ENCODE data around the gene C20orf144. TPM values are rescaled to one million over a fixed set of nuclear protein-coding genes. Genes with fewer than 3 reads are reported as not detected.

Gene C20orf144
- total RNA-seq, 4 donors from 2014 or later: not detected

DNA sequence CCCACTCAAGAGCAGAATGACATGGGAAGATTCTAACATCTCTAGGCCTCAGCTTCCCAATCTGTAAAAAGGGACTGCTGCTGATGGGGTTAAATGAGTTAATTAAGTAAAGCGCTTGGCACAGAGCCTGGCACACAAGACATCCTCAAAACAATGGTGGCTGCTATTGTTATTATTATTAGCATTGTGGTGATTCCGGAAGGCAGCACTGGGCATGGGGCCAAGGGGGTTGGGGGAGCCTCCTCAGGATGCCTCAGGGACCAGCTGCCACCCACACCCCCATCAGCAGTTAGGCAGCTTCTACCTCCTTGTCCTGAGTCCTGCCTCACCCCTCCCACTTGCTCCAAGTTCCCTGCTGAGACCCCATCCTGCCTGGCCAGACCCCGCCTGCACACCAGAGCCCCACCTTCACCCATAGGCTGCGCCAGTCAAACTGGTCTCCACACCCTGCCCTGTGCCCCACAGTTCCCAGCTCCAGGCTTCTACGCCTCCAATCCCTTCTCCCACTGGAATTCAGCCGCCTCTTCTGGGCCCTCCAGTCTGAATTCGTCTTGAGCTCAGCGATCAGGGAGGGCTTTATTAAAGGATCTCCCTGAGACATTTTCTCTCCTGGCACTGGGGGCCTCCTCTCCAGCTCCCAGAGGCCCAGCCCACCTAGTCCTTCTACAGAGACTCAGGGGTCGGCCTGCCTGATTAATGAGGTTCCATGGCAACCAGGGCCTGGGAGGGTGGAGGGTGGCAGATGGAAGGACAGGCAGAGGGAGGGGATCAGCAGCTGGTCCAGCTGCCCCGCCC, 22.6 kb downstream of the C20orf144 start:
- Histone ChIP-seq H3K4me3 (no peak overlapping the region), H3K4me1 (peaks cover 22% of the 10 kb centered on the region), H3K36me3 (no peaks in the 10 kb centered on the region), H3K27ac (peak overlapping the region; percentile 10), H3K27me3 (no peaks in the 10 kb centered on the region), H3K9me3 (no peaks in the 10 kb centered on the region)
- no peak for TF ChIP-seq CTCF (IDR thresholded peaks at IDR 0.05)
- TF ChIP-seq EP300 (IDR thresholded peaks at IDR 0.05): no peak
- WGBS: 49% methylated on average over 6 of the region's 10 CpGs
- DNase-seq (ENCODE audit: low spot score in 2 of 2): no peak

DNA sequence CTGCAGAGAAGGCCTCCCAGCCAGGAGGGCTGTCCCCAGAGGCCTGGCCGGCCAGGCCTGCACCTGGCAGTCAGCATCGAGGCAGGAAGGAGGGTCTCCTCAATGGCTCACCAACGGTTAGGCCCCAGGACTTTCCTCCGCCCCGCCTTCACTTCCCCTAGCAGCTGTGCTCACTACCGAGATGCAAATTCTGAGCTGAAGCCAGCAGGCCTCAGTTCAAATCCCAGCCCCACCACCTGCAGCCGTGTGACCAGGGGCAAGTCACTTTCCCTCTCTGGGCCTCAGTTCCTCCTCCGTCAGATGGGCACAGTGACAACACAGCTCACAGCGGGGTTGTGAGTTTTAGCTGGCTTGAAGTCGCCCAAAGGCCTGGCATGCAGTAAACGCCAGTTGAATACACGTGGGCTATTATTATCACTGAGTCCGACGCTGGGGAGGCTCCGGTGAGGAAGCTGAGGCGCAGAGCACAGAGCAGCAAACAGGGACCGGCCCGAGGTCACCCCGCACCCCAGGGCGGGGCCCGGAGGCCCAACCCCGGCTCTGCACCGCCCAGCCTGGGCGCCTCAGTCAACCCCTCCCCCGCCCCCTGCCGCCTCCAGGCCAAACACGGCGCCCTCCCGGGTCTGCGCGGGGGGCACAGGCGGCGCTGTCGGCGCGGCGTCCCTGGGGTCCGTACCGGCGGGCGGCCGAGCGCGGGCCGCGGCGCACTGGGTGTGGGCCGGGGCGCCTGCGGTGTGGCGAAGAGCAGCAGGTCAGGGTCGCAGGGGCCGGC, 23.4 kb downstream of the C20orf144 start:
- Histone ChIP-seq H3K4me1 (peaks cover 22% of the 10 kb centered on the region), H3K4me3 (peak overlapping the region; percentile 63), H3K27me3 (no peaks in the 10 kb centered on the region), H3K27ac (peak overlapping the region; percentile 51), H3K9me3 (no peaks in the 10 kb centered on the region), H3K36me3 (no peaks in the 10 kb centered on the region)
- TF ChIP-seq CTCF (IDR thresholded peaks at IDR 0.05) (no peak), EP300 (IDR thresholded peaks at IDR 0.05) (no peak)
- WGBS: 0% methylated on average over 5 of the region's 53 CpGs
- DNase-seq (ENCODE audit: low spot score in 2 of 2): no peak

GRCh38 chr20:33686100-33686983, 24.2 kb downstream of the C20orf144 start, which contains the start of gene E2F1:
E2F1 (minus strand) TSS chr20:33686385; CDS start chr20:33686264, 121 bp downstream.
- DNase-seq (ENCODE audit: low spot score in 2 of 2): peak; percentile 96 to 97
- 4% methylated on average over 35 of the region's 101 CpGs for WGBS
- TF ChIP-seq CTCF (IDR thresholded peaks at IDR 0.05) (peak in 1 of 2 donors; percentile 63), POLR2A (IDR thresholded peaks at IDR 0.05) (no peak)
- Histone ChIP-seq H3K4me3 (peak within 1 kb of the TSS; percentile 63), H3K36me3 (no peaks in the 10 kb centered on the region), H3K9me3 (no peaks in the 10 kb centered on the region), H3K4me1 (peaks cover 22% of the 10 kb centered on the region), H3K27ac (peak within 1 kb of the TSS; percentile 51), H3K27me3 (no peaks in the 10 kb centered on the region)

DNA sequence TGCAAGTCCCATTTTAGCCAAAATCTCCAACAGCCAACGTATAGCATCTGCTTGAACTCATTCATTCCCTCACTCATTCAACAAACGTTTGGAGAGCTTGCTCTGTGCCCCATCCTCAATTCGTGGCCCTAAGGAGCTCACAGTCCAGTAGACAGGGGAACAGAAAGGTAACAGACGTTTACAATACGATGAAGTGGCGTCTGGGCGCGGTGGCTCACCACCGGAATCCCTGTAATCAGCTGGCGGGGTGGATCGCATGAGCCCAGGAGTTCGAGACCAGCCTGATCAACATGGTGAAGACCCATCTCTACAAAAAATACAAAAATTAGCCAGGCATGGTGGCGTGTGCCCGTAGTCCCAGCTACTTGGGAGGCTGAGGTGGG, 24.8 kb downstream of the C20orf144 start:
- Histone ChIP-seq H3K9me3 (no peaks in the 10 kb centered on the region), H3K27ac (peak overlapping the region; percentile 51), H3K27me3 (no peaks in the 10 kb centered on the region), H3K4me1 (peaks cover 22% of the 10 kb centered on the region), H3K4me3 (peak overlapping the region; percentile 63), H3K36me3 (no peaks in the 10 kb centered on the region)
- WGBS: 79% methylated on average over 14 of the region's 14 CpGs
- no peak for DNase-seq (ENCODE audit: low spot score in 2 of 2)
- TF ChIP-seq POLR2A (IDR thresholded peaks at IDR 0.05): no peak
- no peak for TF ChIP-seq EP300 (IDR thresholded peaks at IDR 0.05)
- TF ChIP-seq CTCF (IDR thresholded peaks at IDR 0.05): no peak
- TF ChIP-seq POLR2AphosphoS5 (IDR thresholded peaks at IDR 0.05): no peak
